HG03558 (cell line): ENCODE measurements around the gene C6orf163.

Source experiments
- ATAC-seq: cut with Tn5 transposase; IDR thresholded peaks from one replicate; pipeline ENCODE4 v1.9.1; 2021; ENCODE audit warnings: moderate number of reproducible peaks; ENCODE audit not compliant: unreplicated experiment; ENCODE audit errors: extremely low read depth

The C6orf163 gene

GRCh38 chr6:87351583-87351982 is 7.0 kb downstream of the C6orf163 start:
- ATAC-seq, result no peak

DNA sequence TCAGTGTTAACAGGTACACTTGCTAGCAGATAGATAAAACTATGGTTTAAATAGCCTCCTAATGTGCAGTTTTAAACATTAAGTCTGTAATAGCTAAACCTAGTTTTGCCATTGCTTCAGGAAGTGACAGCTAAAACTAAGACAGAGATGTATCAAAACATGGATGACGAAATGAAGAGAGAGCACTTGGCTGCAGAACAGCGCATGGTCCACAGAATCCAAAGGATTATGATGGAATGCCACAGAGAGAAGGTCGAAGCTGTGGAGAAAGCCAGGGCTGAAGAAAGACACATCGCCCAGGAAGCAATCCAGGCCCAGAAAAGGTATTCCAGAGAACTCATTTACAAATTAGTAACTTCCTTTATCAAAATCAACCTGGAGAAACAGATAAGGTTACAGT is 11.6 kb downstream of the C6orf163 start:
- ATAC-seq, result no peak

DNA sequence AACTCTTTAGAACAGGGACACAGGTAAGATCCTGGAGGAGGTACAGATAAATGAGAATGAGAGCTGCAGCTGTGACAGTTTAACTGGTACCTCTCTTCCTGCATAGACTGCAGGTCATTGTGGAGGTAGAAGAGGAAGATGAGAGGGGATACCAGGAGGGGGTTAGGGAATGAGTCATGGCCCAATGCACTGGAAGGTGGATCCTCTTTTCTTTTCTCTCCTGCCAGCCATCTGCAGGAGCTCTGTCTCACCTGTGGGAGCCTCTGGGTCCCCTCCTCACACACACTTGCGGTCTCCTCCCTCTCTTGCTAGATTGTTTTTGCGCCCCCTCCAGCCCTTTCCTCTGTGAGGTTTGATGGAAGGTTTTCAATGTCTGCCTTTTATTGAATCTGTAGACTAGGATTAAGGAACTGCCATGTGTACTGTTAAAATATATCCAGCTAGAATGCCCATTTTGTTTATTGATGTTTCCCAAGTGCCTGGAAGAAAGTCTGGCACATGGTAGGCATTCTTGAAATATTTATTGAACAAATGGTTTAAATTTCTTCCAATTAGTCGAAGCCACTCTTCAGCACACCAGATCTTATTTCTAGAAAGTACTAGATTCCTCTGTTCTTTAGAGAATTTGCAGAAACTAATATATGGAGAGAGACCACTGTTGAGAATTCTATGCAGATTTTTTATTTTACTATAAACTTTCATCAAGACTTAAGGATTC is 13.0 kb downstream of the C6orf163 start:
- no peak for ATAC-seq

DNA sequence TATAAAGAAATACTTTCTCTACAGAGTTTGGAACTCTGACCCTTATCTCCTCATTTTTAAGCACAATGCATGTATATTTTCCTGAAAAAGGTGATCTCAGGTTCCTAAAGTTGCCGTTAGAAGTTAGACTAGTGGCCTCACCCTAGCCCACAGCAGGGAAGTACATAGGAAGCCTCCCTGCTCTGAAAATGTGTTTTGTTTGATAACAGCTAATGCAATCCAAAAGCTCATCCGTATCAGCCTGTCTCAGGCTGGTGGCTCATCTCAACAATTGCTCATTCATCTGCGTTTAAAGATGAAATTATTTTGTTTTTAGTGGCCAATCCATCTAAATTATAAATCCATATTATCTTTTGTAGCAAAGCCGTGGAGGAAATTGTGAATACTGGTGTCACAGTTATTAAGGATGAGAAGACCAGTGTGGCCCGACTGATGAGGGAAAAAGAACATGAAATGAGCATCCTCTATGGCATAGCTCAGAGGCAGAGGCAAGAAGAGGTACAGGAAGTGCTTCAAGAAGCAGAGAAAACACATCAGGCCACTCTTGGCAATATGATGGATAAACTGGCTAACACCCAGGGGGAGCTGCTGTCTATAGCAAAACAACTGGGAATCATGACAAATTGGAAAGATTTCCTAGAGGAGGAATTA is 20.1 kb downstream of the C6orf163 start:
- no peak for ATAC-seq

DNA sequence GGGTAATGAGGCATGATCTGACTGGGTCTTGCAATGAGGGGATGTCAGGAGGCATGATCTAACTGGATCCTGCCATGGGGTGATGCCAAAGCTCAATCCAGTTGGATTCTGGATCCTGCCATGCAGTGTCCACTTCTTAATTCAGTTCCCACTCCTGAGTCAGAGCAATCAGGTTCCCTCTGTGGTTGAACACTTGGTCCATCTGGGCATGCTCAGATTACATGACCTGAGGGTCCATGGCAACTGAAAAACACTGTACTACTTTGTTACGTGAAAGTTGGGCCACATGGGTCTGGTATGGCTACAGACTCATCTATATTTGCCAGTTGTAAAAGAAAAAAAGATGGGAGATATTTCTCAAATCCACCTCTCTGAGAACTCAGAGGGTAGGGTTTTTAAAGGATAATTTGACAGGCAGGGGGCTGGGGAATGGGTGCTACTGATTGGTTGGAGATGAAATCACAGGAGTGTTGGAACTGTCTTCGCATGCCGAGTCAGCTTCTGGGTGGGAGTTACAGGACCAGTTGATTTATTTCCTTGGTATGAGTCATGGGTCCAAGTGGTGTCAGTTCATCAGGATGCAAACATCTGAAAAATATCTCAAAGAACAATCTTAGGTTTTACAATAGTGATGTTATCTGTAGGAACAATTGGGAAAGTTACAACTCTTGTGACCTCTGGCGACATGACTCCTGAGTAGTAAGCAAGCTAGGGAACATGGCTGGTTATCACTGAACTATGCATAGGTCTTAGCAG is 21.6 kb downstream of the C6orf163 start:
- no peak for ATAC-seq

- ATAC-seq, result no peak
Measured at GRCh38 chr6:87366899-87367298, 22.3 kb downstream of the C6orf163 start.

GRCh38 chr6:87373377-87373776 is 28.8 kb downstream of the C6orf163 start:
- ATAC-seq, result no peak

DNA sequence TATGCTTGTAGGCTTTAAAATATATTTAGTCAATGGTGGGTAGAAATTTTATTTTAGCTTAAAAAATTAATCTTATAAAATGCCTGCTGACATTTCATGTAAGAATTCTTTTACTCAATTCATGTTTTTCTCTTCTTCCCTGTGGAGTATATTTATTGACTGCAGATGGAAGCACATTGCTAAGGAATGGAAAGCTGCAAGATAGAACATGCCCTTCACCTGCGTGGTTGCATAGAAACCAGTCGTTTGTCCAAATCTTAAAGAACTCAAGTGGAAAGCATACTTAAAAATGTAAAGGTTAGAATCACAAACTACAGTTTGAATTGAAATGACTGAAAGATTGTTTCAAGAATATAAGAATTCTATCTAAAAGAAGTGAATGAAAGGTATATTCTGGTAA is 30.7 kb downstream of the C6orf163 start:
- no peak for ATAC-seq

DNA sequence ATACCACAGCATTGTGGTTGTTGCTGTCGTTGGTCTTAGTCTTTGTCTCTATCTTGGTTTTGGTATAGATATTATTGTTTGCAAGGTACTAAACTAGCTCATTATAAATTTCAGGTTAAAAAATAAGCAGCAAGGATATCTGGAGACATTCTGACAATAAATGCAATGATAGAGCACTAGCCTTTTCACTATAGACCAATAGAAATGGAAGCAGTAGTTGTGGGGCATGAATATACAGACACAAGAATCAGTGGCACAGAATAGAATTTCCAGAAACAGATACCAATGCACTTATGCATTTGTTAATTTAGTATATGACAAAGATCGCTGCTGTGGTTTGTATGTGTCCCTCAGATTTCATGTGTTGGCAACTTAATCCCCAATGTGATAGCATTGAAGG is 32.0 kb downstream of the C6orf163 start:
- ATAC-seq, result no peak

DNA sequence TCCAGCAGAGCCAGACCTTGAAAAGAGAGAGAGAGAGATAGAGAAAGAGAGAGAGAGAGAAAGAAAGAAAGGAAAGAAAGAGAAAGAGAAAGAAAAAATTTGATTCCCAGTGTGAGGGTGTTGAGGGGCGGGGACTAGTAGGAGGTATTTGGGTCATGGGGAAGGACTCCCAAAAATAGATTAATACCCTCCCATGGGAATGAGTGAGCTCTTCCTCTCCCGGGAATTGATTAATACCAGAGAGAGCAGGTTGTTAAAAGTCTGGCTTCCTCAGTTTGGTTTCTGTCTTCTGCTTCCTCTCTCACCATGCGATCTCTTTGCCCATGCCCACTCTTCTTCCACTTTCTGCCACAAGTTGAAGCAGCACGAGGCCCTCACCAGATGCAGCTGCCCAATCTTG is 34.3 kb downstream of the C6orf163 start:
- ATAC-seq, result no peak

GRCh38 chr6:87382861-87383260 is 38.2 kb downstream of the C6orf163 start:
- ATAC-seq, result no peak

GRCh38 chr6:87384038-87384437 is 39.4 kb downstream of the C6orf163 start:
- ATAC-seq, result no peak

DNA sequence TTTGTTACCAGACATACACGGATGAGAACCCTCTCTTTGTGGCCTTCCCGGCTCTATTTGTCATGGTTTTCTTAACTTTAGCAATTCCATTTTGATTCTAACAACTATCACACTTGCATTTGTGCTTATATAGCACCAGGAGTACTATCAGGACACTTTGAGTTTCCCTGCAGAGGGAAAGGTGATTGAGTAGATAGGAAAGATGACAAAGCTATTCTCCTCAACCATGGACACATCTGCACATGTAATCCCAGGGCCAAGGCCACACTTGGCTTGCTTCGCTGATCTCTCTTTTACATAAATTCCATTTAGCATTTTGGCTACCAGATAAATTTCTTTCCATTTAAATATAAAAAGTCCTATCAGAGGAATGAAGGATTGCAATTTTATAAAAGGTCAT is 39.8 kb downstream of the C6orf163 start:
- no peak for ATAC-seq

DNA sequence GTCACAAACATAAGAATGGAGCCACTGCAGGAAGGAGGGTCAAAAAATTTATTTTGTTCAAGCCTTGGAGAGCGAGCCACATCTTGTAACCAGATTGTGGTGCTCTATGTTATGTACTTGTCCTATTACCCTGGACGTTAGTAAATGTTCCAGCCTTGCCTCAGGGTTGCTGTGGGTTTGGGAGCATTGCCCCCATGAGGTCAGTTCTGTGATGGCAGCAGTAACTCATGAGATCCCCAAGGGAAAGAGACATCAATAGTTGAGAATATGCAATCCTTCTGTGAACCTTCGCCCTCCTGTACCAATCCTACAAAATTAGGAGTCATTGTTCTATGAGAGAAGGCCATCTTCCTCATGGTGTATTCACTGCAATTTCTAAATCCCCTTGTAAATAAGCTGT is 46.7 kb downstream of the C6orf163 start:
- ATAC-seq, result no peak

DNA sequence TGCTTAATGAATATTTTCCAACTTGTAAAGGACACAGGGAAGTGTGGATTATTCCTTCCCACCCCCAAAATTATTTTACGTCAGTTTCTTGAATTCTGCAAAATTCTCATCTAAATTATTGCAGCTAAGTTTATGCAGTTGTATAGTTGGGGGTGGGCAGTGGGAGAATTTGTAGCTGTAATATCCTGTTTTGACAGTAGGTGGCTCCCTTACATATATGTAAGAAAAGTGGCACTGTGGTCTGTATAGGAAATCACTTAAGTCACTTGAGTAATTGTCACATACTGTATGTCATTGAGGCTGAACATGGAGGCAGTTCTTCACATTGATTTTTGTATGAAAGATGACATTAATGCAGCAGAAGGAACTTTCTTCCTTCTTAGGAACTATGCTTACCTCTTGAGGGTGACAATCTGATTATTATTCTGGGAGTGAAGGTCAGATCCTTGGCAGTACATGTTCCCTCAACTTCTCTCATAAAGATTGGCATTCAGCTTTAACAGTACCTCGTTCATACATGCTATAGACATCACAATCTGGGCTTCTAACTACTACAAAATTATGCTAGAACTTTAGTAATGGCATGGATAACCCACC is 48.5 kb downstream of the C6orf163 start:
- ATAC-seq, result peak; percentile 38

GRCh38 chr6:87395431-87395830 is 50.8 kb downstream of the C6orf163 start:
- no peak for ATAC-seq

GRCh38 chr6:87396595-87397392 is 52.2 kb downstream of the C6orf163 start:
- no peak for ATAC-seq

GRCh38 chr6:87397656-87398055 is 53.0 kb downstream of the C6orf163 start:
- ATAC-seq, result no peak

GRCh38 chr6:87401832-87402231 is 57.2 kb downstream of the C6orf163 start:
- ATAC-seq, result no peak

DNA sequence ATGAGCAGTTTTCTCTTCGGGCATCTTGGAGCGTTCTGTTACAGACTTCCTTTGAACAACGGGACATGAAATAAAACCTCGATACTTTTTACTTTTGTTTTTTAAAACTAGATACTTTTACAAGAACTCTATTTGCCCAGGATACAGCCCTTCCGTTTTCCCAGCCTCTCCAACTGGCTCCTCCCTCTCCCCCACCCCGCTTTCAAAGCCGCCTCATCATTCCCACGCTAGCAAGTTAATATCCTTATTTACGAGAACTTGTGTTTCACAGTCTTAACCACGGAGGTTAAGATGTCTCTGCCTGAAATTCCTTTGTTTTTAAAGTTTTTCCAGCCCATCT is 62.9 kb downstream of the C6orf163 start:
- no peak for ATAC-seq
